NCI-H1417 (cell line): Measurements from ENCODE around the gene EEF1B2.
"Not testable (repeated sequence)": the region's sequence is repeated elsewhere in the genome, so short reads cannot be mapped to it uniquely, and the experiment has no call there.

Source experiments
- DNase-seq, 3 experiments: peaks; one replicate each; lab custom pipeline; 2025; lab: John Stamatoyannopoulos, UW

Gene EEF1B2

GRCh38 chr2:206159346-206160124 is at the start of gene EEF1B2, which contains the start of gene NDUFS1:
TSS of gene EEF1B2 (plus strand) at chr2:206159895. CDS start at chr2:206159980, 85 bp downstream.
TSS of gene NDUFS1 (minus strand) at chr2:206159444. CDS start at chr2:206153678, 5,766 bp downstream.
- DNase-seq, result peak; percentile 95 to 99 (median 97)

DNA sequence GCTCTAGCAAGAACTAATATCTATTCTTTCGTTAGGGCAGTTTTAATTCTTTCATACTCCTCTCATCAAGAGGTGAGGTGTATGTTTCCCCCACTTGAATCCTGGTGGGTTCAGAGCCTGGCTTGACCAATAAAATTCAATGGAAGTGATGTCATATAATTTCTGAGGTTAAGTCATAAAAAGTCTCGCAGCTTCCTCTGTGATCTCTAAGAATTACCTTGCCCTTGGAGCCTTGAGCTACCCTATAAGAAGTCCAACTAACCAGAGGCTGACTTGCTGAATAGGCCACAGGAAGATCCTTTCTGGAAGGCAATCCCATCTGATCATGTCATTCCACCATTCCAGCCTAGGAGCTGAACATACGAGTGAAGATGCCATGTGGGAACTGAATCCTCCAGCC is 47.6 kb upstream of the EEF1B2 start:
- no peak for DNase-seq

DNA sequence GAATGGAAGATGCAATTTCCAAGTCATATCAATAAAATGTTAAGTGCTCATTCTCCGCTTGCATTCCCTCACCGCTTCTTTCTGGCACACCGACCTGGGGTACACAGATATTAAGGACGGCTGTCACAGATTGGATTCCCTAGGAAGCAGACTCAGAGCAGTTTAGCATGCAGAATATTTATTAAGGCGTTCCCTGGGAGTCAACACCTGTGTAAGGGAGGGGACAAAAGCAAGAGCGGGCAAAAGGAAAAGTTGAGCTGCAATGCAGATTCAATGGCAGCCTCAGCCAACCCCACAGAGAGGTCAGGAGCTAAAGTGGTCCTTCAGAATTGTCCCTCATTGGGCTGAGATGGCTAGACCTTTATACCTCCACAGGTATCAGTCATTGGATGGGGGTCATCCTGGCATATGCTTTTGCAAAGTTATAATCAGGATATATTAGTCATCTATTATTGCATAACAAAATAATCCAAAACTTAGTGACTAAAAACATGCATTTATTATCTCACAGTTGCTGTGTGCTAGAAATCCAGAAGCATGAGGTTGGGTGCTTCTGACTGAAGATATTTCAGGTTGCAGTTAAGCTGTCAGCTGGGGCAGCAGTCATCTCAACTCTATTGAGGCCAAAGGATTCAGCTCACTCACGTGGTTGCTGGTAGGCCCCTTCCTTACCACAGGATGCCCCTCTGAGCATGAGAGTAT is 46.7 kb upstream of the EEF1B2 start:
- no peak for DNase-seq

GRCh38 chr2:206115026-206115578 is 44.6 kb upstream of the EEF1B2 start:
- no peak for DNase-seq

GRCh38 chr2:206116278-206116677 is 43.4 kb upstream of the EEF1B2 start:
- DNase-seq, result no peak

- not testable (repeated sequence) for DNase-seq
These were observed 37.1 kb upstream of the EEF1B2 start for GRCh38 chr2:206122569-206122968.

GRCh38 chr2:206125901-206126300 is 33.8 kb upstream of the EEF1B2 start:
- no peak for DNase-seq

DNA sequence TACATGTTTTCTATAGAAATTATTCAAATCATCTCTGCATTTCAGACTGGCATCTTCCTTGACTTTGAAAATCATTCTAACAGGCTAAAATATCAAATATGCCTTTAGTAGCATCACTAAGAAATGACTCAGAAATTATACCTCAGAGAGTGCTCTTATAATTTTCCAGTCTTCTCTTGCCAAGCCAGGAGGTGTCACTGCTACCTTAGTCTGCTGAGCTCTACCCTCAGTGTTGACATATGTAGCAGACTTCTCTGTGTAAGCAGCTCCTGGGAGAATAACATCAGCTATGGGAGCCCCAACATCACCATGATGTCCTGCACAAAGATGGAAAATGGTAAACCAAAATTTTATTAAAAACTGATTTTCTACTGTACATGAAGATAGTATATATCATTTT is 32.0 kb upstream of the EEF1B2 start:
- peak in 1 of 3 experiments; percentile 37 for DNase-seq

GRCh38 chr2:206143451-206143850 is 16.2 kb upstream of the EEF1B2 start:
- DNase-seq, result no peak

- no peak for DNase-seq
These were observed 15.3 kb upstream of the EEF1B2 start for GRCh38 chr2:206144383-206144782.

DNA sequence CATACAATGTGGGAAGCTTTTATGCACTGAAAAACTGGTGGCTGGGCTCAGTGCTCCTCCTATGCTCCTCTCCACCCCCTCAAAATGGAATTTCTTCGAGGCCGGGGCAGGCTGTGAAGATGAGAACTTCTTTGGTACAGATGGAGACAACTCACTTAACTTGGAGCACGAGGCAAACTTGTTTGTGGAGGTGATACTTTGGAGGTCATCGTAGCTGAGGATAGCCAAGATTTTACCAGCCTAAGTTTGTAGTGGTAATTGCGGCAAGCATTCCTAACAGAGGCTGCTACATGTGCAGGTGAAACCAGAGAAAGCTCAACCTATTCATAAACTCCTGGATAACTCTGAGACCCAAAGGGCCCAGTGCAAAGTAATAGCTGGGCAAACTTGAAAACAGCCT is 14.0 kb upstream of the EEF1B2 start:
- DNase-seq, result no peak

GRCh38 chr2:206149330-206149729 is 10.4 kb upstream of the EEF1B2 start:
- no peak for DNase-seq

DNA sequence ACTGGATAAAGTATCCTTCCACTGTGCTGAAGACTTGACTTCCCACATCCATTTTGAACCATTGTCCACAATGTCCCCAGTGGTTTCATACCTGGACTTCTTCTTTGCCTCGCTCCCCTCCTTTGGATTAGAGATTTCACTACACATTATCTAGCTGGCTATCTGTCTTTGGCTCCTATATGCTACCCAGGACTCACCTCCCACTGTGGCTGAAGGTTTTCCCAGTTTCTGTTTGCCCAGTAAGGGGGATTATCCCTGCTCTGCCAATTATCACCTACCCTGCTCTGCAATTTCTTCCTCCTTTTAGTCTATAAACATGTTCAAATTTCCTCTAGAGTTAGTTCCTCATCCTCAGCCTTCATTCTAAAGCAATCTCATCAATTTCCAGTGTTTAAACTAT is 9.5 kb upstream of the EEF1B2 start:
- no peak for DNase-seq

DNA sequence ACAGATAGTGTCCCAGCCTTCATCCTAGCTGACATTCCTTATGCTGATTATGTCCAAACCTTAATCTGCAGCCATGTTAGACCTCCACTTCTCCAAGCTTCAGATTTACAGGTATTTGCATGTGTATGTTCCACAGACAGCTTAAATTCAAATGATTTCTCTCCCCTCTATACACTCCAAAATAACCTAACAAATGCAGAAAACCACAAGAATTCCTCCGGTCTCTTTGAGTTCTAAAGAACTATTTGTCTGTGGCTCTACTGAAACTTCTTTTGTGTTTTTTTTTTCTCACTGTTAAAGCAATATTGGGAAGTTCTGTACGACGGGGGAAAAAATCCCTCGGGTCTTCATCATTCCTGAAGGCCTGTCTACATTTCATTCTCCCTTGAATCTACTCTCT is 9.1 kb upstream of the EEF1B2 start:
- no peak for DNase-seq

DNA sequence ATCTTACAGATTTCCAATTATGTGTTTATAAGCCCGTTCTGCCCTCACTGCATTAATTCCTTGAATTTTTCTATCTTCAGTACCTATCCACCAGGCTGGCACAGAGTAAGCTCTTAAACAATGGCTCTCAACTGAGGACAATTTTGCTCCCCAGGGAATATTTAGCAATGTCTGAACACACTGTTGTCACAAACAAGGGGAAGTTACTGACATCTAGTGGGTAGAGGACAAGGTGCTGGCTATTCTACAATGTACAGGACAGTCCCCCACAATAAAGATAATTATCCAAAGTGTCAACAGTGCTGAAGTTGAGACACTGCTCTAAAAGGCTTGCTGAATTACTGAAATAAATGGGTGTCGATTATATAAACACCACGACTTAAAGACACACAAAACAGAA is 5.5 kb upstream of the EEF1B2 start:
- DNase-seq, result peak in 2 of 3 experiments; percentile 50 to 81

DNA sequence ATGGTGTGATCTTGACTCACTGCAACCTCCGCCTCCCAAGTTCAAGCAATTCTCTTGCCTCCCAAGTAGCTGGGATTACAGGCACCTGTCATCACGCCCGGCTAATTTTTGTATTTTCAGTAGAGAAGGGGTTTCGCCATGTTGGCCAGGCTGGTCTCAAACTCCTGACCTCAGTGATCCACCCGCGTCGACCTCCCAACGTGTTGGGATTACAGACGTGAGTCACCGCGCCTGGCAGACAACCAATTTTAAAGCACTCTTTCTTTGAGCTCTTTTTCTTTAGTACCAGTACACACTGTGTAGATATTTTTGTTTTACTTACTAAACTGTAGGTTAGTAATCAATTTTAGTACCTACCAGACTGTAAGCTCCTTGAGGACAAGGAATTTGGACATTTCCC is 2.7 kb upstream of the EEF1B2 start:
- DNase-seq, result not testable (repeated sequence)

DNA sequence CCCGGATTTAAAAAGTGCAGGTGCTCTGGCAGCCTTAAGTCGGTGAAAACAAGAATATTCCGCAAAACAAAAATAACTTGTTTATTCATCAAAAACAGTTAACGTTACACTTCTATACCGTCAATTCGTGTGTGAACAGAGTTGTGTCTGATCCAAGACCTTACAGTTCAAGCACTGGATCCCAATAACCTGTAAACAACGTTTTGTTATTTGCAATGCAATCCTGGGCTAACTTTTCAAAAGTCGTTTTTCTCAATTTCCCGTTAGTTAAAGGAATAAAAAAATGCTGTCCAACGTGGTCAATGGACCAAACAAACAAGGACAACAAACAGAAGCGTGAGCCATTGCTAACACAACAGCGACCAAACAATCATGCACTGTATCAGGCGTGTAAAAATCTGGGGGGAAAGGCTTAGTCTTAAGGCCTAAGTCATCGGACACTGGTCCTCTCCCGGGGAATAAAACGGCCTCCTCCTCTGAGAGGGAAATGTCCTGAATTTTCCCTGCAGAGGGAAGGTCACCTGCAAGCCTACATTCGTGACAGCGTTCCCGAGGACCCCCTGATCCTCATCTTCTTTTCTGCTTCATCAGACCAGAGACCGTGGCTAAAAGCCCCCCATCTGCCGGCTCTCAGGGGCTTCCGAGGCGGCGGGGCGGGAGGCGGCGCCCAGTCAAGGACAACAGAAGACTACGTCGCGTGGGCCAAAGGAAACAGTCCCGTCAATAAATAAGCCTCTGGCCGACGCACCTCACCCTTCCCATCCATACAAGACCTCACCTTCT is 941 bp upstream of the EEF1B2 start:
- peak in 1 of 3 experiments; percentile 80 for DNase-seq

DNA sequence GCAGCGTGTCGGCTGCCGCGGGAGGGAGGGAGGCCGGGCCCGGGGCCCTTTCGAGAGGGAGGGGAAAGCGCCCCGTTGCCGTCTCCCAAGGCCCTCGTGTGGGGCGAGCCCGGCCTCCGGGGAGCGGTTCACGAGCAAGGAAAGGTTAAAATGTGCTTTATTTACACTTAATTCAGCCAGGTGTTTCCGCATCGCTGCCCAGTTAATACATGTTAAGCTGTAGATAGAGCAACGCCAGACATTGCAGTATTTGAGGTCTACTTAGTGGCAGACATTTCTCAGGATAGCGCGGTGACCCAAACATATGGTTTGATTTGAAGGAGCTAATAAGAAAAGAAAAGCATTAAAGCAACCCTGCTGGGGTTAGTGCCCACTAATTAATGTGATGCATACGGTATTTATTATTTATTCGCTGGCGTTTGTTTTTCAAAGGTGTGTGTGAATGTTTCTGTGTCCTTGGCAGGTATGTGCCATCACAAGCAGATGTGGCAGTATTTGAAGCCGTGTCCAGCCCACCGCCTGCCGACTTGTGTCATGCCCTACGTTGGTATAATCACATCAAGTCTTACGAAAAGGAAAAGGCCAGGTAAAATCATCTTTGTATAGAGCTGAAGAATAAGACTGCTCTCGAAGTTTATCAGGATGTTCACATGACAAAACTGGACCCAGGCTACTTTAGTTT is 571 bp downstream of the EEF1B2 start:
- no peak for DNase-seq

- DNase-seq, result no peak
These were observed 1.1 kb downstream of the EEF1B2 start for GRCh38 chr2:206160807-206161179.

- DNase-seq, result not testable (repeated sequence)
These were observed 2.7 kb downstream of the EEF1B2 start for GRCh38 chr2:206162401-206162800.

GRCh38 chr2:206163251-206163880 is 3.7 kb downstream of the EEF1B2 start:
- DNase-seq, result peak in 1 of 3 experiments; percentile 0
